ENCODE results near the gene HDHD3. TPM values are rescaled to one million over a fixed set of nuclear protein-coding genes. Genes with fewer than 3 reads are reported as not detected.

HDHD3 gene
- total RNA-seq, 2 donors from 2014 or later = 17.6 to 30.1 TPM

DNA sequence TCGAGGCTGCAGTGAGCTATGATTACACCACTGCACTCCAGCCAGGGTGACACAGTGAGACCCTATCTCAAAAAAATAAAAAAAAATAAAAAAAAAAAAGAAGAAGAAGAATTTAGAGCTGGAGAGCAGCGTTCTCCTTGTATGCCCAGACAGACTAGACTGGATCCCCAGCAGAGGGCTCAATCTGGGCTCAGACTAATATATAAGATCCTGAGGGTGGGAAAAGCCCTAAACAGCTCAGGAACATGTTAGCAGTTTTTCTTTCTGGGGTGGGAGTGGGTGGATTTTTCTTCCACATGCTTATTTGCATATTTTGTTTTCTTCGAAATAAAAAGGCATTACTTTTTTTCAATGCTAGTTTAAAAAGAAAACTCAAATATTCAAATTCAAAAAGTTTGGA lies 28.3 kb downstream of the HDHD3 start:
- no peaks in the 10 kb centered on the region for H3K36me3 ChIP-seq

DNA sequence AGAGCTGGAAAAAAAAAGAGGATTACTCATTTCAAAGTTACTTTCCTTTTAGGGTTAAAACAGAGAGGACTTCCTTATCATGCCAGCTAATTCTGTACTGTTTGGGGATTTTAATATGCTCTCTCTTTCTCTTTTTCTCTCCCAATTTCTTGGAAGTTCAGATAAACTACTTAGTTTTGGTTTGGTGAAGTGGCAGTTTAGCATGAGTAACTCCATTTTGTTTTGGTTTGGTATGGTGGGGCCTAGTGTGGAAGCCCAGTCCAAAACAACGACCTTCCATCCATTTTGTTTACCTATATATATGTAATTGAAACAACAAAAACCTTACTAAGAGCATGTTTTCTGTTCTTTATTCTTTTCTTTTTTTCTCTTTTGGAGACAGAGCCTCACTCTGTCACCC lies 31.1 kb downstream of the HDHD3 start:
- TF ChIP-seq, protein P1, sequence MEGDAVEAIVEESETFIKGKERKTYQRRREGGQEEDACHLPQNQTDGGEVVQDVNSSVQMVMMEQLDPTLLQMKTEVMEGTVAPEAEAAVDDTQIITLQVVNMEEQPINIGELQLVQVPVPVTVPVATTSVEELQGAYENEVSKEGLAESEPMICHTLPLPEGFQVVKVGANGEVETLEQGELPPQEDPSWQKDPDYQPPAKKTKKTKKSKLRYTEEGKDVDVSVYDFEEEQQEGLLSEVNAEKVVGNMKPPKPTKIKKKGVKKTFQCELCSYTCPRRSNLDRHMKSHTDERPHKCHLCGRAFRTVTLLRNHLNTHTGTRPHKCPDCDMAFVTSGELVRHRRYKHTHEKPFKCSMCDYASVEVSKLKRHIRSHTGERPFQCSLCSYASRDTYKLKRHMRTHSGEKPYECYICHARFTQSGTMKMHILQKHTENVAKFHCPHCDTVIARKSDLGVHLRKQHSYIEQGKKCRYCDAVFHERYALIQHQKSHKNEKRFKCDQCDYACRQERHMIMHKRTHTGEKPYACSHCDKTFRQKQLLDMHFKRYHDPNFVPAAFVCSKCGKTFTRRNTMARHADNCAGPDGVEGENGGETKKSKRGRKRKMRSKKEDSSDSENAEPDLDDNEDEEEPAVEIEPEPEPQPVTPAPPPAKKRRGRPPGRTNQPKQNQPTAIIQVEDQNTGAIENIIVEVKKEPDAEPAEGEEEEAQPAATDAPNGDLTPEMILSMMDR (IDR thresholded peaks at IDR 0.05) = no peak
- no peaks in the 10 kb centered on the region for H3K9me3 ChIP-seq
- no peak overlapping the region for H3K4me3 ChIP-seq
- DNase-seq (ENCODE audit: low spot score) = no peak
- H3K36me3 ChIP-seq = no peaks in the 10 kb centered on the region
- no peak overlapping the region for H3K27ac ChIP-seq
- ATAC-seq (ENCODE audit: insufficient number of reproducible peaks, low FRiP score, low read depth) = no peak
- no peaks in the 10 kb centered on the region for H3K27me3 ChIP-seq (replicated peaks; ENCODE audit: insufficient read depth)
- H3K4me1 ChIP-seq (ENCODE audit: control insufficient read depth in 1 of 2, low read depth in 2 of 2) = peaks cover 4 to 28% of the 10 kb centered on the region in 2 donors

More for the DNA sequence above, 28.3 kb downstream of the HDHD3 start:
- Histone ChIP-seq H3K4me1 (ENCODE audit: control insufficient read depth in 1 of 2, low read depth in 2 of 2) (peaks cover 4 to 24% of the 10 kb centered on the region in 2 donors), H3K9me3 (no peaks in the 10 kb centered on the region), H3K27ac (no peak overlapping the region), H3K27me3 (replicated peaks; ENCODE audit: insufficient read depth) (no peaks in the 10 kb centered on the region), H3K4me3 (no peak overlapping the region)
- TF ChIP-seq, protein P1 (IDR thresholded peaks at IDR 0.05) = no peak
- ATAC-seq (ENCODE audit: insufficient number of reproducible peaks, low FRiP score, low read depth) (no peak), DNase-seq (ENCODE audit: low spot score) (no peak)

DNA sequence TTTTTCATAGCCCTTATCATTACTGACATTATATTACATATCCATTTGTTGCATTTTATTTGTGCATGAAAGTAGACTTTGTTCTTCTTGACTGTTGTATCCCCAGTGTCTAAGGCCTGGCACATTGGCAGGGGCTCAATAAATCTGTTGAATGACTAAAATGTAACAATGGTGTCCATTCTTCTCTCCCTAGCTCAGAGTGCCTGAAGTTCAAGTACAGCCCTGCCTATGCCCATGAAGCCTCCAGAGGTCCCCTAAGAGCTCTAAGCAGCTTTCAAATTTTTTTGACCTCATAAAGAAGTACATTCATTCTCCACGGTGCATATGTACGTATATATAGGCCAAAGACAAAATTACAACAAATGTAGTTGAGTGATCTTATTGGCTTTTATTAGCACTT lies 31.6 kb downstream of the HDHD3 start:
- no peaks in the 10 kb centered on the region for H3K9me3 ChIP-seq
- no peak for DNase-seq (ENCODE audit: low spot score)
- H3K4me3 ChIP-seq = no peak overlapping the region
- ATAC-seq (ENCODE audit: insufficient number of reproducible peaks, low FRiP score, low read depth) = no peak
- TF ChIP-seq, protein P1 (IDR thresholded peaks at IDR 0.05) = no peak
- H3K27me3 ChIP-seq (replicated peaks; ENCODE audit: insufficient read depth) = no peaks in the 10 kb centered on the region
- no peak overlapping the region for H3K27ac ChIP-seq
- H3K36me3 ChIP-seq = no peaks in the 10 kb centered on the region
- peaks cover 4 to 27% of the 10 kb centered on the region in 2 donors for H3K4me1 ChIP-seq (ENCODE audit: control insufficient read depth in 1 of 2, low read depth in 2 of 2)

DNA sequence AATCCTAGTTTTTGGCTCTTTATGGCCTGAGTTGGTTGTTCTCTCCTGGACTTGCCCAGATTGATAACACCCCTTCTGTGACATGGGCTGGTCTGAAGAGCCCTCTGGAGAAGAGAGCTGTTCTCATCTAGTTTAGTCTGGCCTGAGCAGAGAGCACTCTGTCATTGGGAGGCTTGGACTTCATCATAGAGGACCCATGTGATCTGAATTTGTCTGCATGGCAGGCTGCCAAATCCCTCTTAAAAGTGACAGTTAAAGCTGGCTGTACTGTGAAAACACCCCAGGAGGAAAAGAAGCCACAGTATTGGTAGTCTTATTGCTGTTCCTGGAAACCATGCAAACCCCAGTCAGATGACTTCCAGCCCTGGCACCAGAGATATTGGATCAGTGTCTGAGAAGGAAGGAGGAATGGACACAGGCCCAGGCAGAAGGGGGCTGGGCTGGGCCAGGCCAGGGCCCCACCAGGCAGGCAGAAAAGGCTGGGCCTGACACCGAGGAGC lies 33.0 kb downstream of the HDHD3 start:
- no peaks in the 10 kb centered on the region for H3K9me3 ChIP-seq
- ATAC-seq (ENCODE audit: insufficient number of reproducible peaks, low FRiP score, low read depth) (peak; percentile 82), DNase-seq (ENCODE audit: low spot score) (peak; percentile 79)
- no peaks in the 10 kb centered on the region for H3K36me3 ChIP-seq
- H3K27me3 ChIP-seq (replicated peaks; ENCODE audit: insufficient read depth) = no peaks in the 10 kb centered on the region
- TF ChIP-seq, protein P1 (IDR thresholded peaks at IDR 0.05) = no peak
- peaks cover 5 to 28% of the 10 kb centered on the region in 2 donors for H3K4me1 ChIP-seq (ENCODE audit: control insufficient read depth in 1 of 2, low read depth in 2 of 2)
- no peak overlapping the region for H3K4me3 ChIP-seq
- H3K27ac ChIP-seq = peak overlapping the region; percentile 78 to 83

DNA sequence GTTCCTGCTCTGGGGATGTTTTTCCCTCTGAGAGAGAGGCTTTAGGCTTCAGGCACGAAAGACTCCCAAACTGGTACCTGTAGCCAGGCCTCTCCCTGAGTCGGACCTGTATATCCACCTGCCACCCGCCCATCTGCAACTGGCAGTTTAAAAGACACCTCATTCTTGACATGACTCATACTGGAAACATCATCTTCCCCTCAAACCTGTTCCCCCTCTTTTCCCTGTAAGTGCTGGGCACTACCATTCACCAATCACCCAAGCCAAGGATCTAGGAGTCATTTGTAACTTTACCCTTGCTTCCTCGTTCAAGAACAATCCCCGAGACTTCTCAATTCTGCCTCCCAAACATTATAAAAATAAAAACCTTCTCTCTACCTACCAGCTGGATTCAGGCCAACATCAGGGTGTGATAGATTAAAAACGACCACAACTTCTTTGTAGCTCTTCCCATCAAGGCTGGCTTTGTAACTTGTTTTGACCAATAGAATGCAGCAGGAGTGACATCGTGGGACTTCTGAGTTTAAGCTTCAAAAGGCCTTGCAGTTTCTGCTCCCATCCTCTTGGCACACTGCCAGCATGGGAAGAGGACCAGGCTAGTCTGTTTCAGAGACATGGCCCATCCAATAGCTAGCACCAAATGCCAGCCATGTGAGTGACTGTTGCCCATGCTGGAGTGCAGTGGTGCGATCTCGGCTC lies 34.9 kb downstream of the HDHD3 start:
- TF ChIP-seq, protein P1 (IDR thresholded peaks at IDR 0.05) = no peak
- no peaks in the 10 kb centered on the region for H3K27me3 ChIP-seq (replicated peaks; ENCODE audit: insufficient read depth)
- ATAC-seq (ENCODE audit: insufficient number of reproducible peaks, low FRiP score, low read depth) (no peak), DNase-seq (ENCODE audit: low spot score) (no peak)
- H3K9me3 ChIP-seq = no peaks in the 10 kb centered on the region
- H3K27ac ChIP-seq = no peak overlapping the region
- H3K4me1 ChIP-seq (ENCODE audit: control insufficient read depth in 1 of 2, low read depth in 2 of 2) = peaks cover 5 to 28% of the 10 kb centered on the region in 2 donors
- H3K4me3 ChIP-seq = no peak overlapping the region
- no peaks in the 10 kb centered on the region for H3K36me3 ChIP-seq

Measured in thoracic aorta (tissue), 2 donors.